GM12878 (cell line): ENCODE results near the gene DAGLA. TPM values are rescaled to one million over a fixed set of nuclear protein-coding genes. Genes with fewer than 3 reads are reported as not detected.

Experiments used
- ATAC-seq: fragments of 200-7000 bp; cut with Tn5 transposase; 3 replicates; pipeline ENCODE4 v1.9.1; 2020; ENCODE audit warnings: mild to moderate bottlenecking, moderate library complexity
- BruUV-seq: library from RNA; stranded (reverse); fragments of 400-500 nt; replicated peaks from 2 replicates; lab custom pipeline; 2021; lab: Mats Ljungman, UMichigan
- CTCF ChIA-PET: fragments of 300-600 bp; sonication (Branson Sonifier 250); formaldehyde crosslinking; extraction: SDS; loops from one replicate; lab custom pipeline; 2021; ENCODE audit warnings: inconsistent platforms; lab: Yijun Ruan, JAX
- POLR2A ChIA-PET: fragments of 350-600 bp; formaldehyde crosslinking; extraction: SDS; loops from one replicate; lab custom pipeline; 2021; ENCODE audit warnings: inconsistent platforms; lab: Charles Lee
- RAD21 ChIA-PET: fragments of 300-600 bp; sonication (Branson Sonifier 250); formaldehyde crosslinking; loops from one replicate; lab custom pipeline; 2023; ENCODE audit warnings: antibody characterized with exemption; ENCODE audit not compliant: unreplicated experiment; lab: Charles Lee
- SMC1A ChIA-PET: fragments of 300-600 bp; sonication (Branson Sonifier 250); formaldehyde crosslinking; loops from one replicate; lab custom pipeline; 2023; ENCODE audit not compliant: unreplicated experiment, uncharacterized antibody; lab: Charles Lee
- DNase-seq: peaks from one replicate; pipeline ENCODE4 v3.0.0-alpha.2; 2011; ENCODE audit warnings: low read depth, low spot score
- FAIRE-seq: peaks from 3 replicates; lab custom pipeline; 2011; peaks lifted over from hg19 to GRCh38; lab: Jason Lieb, UNC
- H2AFZ ChIP-seq: 2 replicates; pipeline ENCODE4 v1.6.0; 2011; ENCODE audit warnings: low read depth, low read length, control low read depth; ENCODE audit not compliant: control insufficient read depth
- H3K27ac ChIP-seq: 2 replicates; pipeline ENCODE4 v1.5.1; 2011; ENCODE audit warnings: control low read depth; ENCODE audit not compliant: control insufficient read depth, insufficient read depth
- H3K27me3 ChIP-seq, 2 experiments: replicated peaks in 1 of 2; 2 replicates each; pipeline versions ENCODE4 v1.6.0 to v1.6.1; 2011; ENCODE audit warnings: low read length in 1 of 2; ENCODE audit not compliant: control insufficient read depth in 2 of 2, insufficient read depth in 2 of 2
- H3K36me3 ChIP-seq, 2 experiments: 2 replicates each; pipeline ENCODE4 v1.5.1; 2011; ENCODE audit warnings: low read length in 1 of 2; ENCODE audit not compliant: control insufficient read depth in 2 of 2, insufficient read depth in 2 of 2
- H3K4me1 ChIP-seq: 2 replicates; pipeline ENCODE4 v1.6.1; 2011; ENCODE audit warnings: mild to moderate bottlenecking, low read length, moderate library complexity, mixed read lengths; ENCODE audit not compliant: control insufficient read depth, insufficient read depth
- H3K4me2 ChIP-seq: 2 replicates; pipeline ENCODE4 v1.6.0; 2011; ENCODE audit warnings: control low read depth; ENCODE audit not compliant: control insufficient read depth, insufficient read depth
- H3K4me3 ChIP-seq: fragments of 200-600 bp; sonication (generic); 2 replicates; pipeline ENCODE4 v1.5.1; 2016
- H3K79me2 ChIP-seq: 2 replicates; pipeline ENCODE4 v1.6.0; 2011; ENCODE audit warnings: low read length; ENCODE audit not compliant: control insufficient read depth, insufficient read depth
- H3K9ac ChIP-seq: 2 replicates; pipeline ENCODE4 v1.8.0; 2011; ENCODE audit warnings: low read length, control low read depth, mixed read lengths; ENCODE audit not compliant: control insufficient read depth, insufficient read depth
- H3K9me3 ChIP-seq: replicated peaks from 3 replicates; pipeline ENCODE4 v1.5.1; 2011; ENCODE audit warnings: mild to moderate bottlenecking, low read length; ENCODE audit not compliant: control insufficient read depth, insufficient read depth
- H4K20me1 ChIP-seq: 2 replicates; pipeline ENCODE4 v1.6.0; 2011; ENCODE audit not compliant: control insufficient read depth, insufficient read depth
- FOXK2 ChIP-seq: fragments of 450-650 bp; IDR thresholded peaks from 2 replicates; pipeline ENCODE4 v1.6.1; 2017; ENCODE audit warnings: mild to moderate bottlenecking, moderate library complexity
- RBBP5 ChIP-seq: fragments of 200-600 bp; sonication (generic); conservative IDR thresholded peaks from 2 replicates; pipeline ENCODE4 v1.6.1; 2016
- SMAD1 ChIP-seq: fragments of 450-650 bp; IDR thresholded peaks from 2 replicates; pipeline ENCODE4 v1.6.1; 2018; ENCODE audit warnings: mild to moderate bottlenecking, low read depth; ENCODE audit not compliant: partially characterized antibody
- SREBF1 ChIP-seq: IDR thresholded peaks from 2 replicates; pipeline ENCODE4 v1.6.1; 2012; ENCODE audit warnings: mild to moderate bottlenecking, low read length
- ZNF687 ChIP-seq: fragments of 450-650 bp; IDR thresholded peaks from 2 replicates; pipeline ENCODE4 v1.6.1; 2017; ENCODE audit warnings: mild to moderate bottlenecking, moderate library complexity
- WGBS: methylation state at CpG from one replicate; pipeline ENCODE4 v1.1.6; 2016; ENCODE audit warnings: low lambda C conversion rate; ENCODE audit not compliant: insufficient replicate concordance, insufficient coverage; ENCODE audit errors: missing lambda C conversion rate; 5-methylcytosine and 5-hydroxymethylcytosine counted together
- in situ Hi-C: fragments of 300-500 bp; cut with MboI; formaldehyde crosslinking; loops from 9 replicates; pipeline ENCODE4 v1.14.3; 2018; ENCODE audit warnings: mixed read lengths
- intact Hi-C: fragments of 100-400 bp; cut with micrococcal nuclease; formaldehyde crosslinking; loops from one replicate; pipeline ENCODE4 v1.14.2; 2022; ENCODE audit not compliant: unreplicated experiment
- polyA plus RNA-seq, 11 experiments: library from polyadenylated mRNA; depleted of rRNA in 4 of 11; unstranded in 6 of 11; stranded (reverse) in 5 of 11; fragments of >200 nt; fragmentation: Nextera tagmentation in 4 of 11; fragmentation: Illumina TruSeq in 1 of 11; extraction: Ambion mirVana in 4 of 11; extraction: Trizol in 1 of 11; gene quantifications; 1 replicate in 1 of 11; 2 replicates in 10 of 11; pipeline versions ENCODE4 v1.2.1 to v1.2.3, GENCODE V29; 2011 to 2016; ENCODE audit warnings: inconsistent platforms in 2 of 11, missing spikeins in 2 of 11, low read depth in 1 of 11
- total RNA-seq, 4 experiments: library from RNA; depleted of rRNA in 3 of 4; stranded (reverse); fragments of >200 nt in 3 of 4; fragmentation: Illumina TruSeq in 1 of 4; extraction: Trizol in 1 of 4; gene quantifications; 2 replicates each; pipeline versions ENCODE4 v1.2.1 to v1.2.3, GENCODE V29; 2013 to 2021

The DAGLA gene
- total and polyA plus RNA-seq, 10 of the 15 experiments (the other 5 are each of a cell fraction or from before 2014, with no cell fraction given) = 0.05 TPM; not detected in 9

GRCh38 chr11:61727401-61727811 is 47.2 kb downstream of the DAGLA start:
- no peaks in the 10 kb centered on the region for H3K36me3 ChIP-seq
- FAIRE-seq = no peak
- in situ Hi-C loops = no loop called here
- ATAC-seq = no peak; the same call in 2 of the 3 replicates
- CTCF ChIA-PET = interaction anchor here (1.1 kb wide), 1 partner anchor 22 kb away, joined by 3 read pairs; no protein-coding TSS in a partner anchor
- no peak overlapping the region for H3K9ac ChIP-seq
- DNase-seq = no peak
- SMC1A ChIA-PET = no interaction called here
- intact Hi-C loops = no loop called here
- POLR2A ChIA-PET = no interaction called here
- RAD21 ChIA-PET = no interaction called here
- H3K4me1 ChIP-seq = no peaks in the 10 kb centered on the region
- WGBS = 31% methylated on average over 3 of the region's 3 CpGs
- no peaks in the 10 kb centered on the region for H3K79me2 ChIP-seq
- BruUV-seq = no TSS peak
- no peak overlapping the region for H3K4me3 ChIP-seq
- no peaks in the 10 kb centered on the region for H3K27me3 ChIP-seq
- H3K4me2 ChIP-seq = no peak overlapping the region
- no peak overlapping the region for H2AFZ ChIP-seq
- TF ChIP-seq SMAD1 (no peak), FOXK2 (no peak), RBBP5 (no peak), ZNF687 (no peak), SREBF1 (no peak)
- H4K20me1 ChIP-seq = no peaks in the 10 kb centered on the region
- no peak overlapping the region for H3K27ac ChIP-seq
- no peaks in the 10 kb centered on the region for H3K9me3 ChIP-seq
